H1 (cell line): ENCODE measurements around the gene SLC7A6OS. TPM values are rescaled to one million over a fixed set of nuclear protein-coding genes. Genes with fewer than 3 reads are reported as not detected.

Experiments used
- BCL11A ChIP-seq, 2 experiments: IDR thresholded peaks; one replicate each; pipeline ENCODE4 v1.6.1; 2011; ENCODE audit warnings: low read depth in 2 of 2, low read length in 2 of 2, mild to moderate bottlenecking in 2 of 2
- CHD7 ChIP-seq: fragments of 300-600 bp; sonication (generic); IDR thresholded peaks from 2 replicates; pipeline ENCODE4 v1.7.1; 2012; ENCODE audit warnings: low read length, moderate library complexity, mild to moderate bottlenecking, inconsistent platforms; ENCODE audit not compliant: insufficient replicate concordance
- NRF1 ChIP-seq: IDR thresholded peaks from 2 replicates; pipeline ENCODE4 v1.6.1; 2011; ENCODE audit warnings: mild to moderate bottlenecking, low read depth, low read length, improper control_type of control experiment
- RBBP5 ChIP-seq: IDR thresholded peaks from 2 replicates; pipeline ENCODE4 v1.7.1; 2012; ENCODE audit warnings: low read depth, mild to moderate bottlenecking, inconsistent platforms, low read length, moderate library complexity, borderline replicate concordance
- SIRT6 ChIP-seq: IDR thresholded peaks from one replicate; pipeline ENCODE4 v1.7.1; 2012; ENCODE audit warnings: low read length, inconsistent platforms
- SRF ChIP-seq: IDR thresholded peaks from 2 replicates; pipeline ENCODE4 v1.6.1; 2011; ENCODE audit warnings: mild to moderate bottlenecking, low read depth, low read length, moderate library complexity
- TAF1 ChIP-seq: IDR thresholded peaks from 2 replicates; pipeline ENCODE4 v1.6.1; 2011; ENCODE audit warnings: mild to moderate bottlenecking, low read depth, low read length
- polyA plus RNA-seq, 7 experiments: library from polyadenylated mRNA; depleted of rRNA in 3 of 7; stranded (reverse) in 5 of 7; unstranded in 2 of 7; fragments of >200 nt in 5 of 7; fragments of 200-250 nt in 2 of 7; gene quantifications; 1 replicate in 5 of 7; 2 replicates in 1 of 7; 4 replicates in 1 of 7; pipeline versions ENCODE4 v1.2.1 to v1.2.3, GENCODE V29; 2011 to 2013; ENCODE audit warnings: missing spikeins in 2 of 7, mixed read lengths in 2 of 7
- total RNA-seq: library from RNA; stranded (reverse); fragmentation: NEBNext Ultra II Directional; extraction: Animal tissue kit (Norgen Biotek cat#: 25700); gene quantifications from 2 replicates; pipeline ENCODE4 v1.2.1, GENCODE V29; 2021

Gene SLC7A6OS
- total and polyA plus RNA-seq, 2 of the 8 experiments (the other 6 are each of a cell fraction or from before 2014, with no cell fraction given): 7.3 to 21.3 TPM

- TF ChIP-seq CHD7: no peak
- TF ChIP-seq SIRT6: no peak
- no peak for TF ChIP-seq BCL11A (IDR thresholded peaks at IDR 0.05; ENCODE audit: low read depth in 2 of 2, low read length in 2 of 2)
- no peak for TF ChIP-seq SRF
- TF ChIP-seq TAF1: no peak
- TF ChIP-seq NRF1: no peak
- TF ChIP-seq RBBP5: no peak
These were observed 40.1 kb upstream of the SLC7A6OS start (continued) for GRCh38 chr16:68350813-68351350.
